PC-9 (cell line): ENCODE results near the gene CRTC2. TPM values are rescaled to one million over a fixed set of nuclear protein-coding genes. Genes with fewer than 3 reads are reported as not detected.

Source experiments
- BruUV-seq: library from RNA; stranded (reverse); fragments of 400-500 nt; replicated peaks from 2 replicates; lab custom pipeline; 2021; lab: Mats Ljungman, UMichigan
- CTCF ChIA-PET: fragments of 300-600 bp; sonication (Branson Sonifier 250); formaldehyde crosslinking; loops from one replicate; lab custom pipeline; 2022; ENCODE audit warnings: antibody characterized with exemption; lab: Charles Lee
- POLR2A ChIA-PET: fragments of 300-600 bp; sonication (Branson Sonifier 250); formaldehyde crosslinking; loops from one replicate; lab custom pipeline; 2022; ENCODE audit warnings: antibody characterized with exemption; ENCODE audit not compliant: unreplicated experiment; lab: Charles Lee
- DNase-seq, 2 experiments: peaks; one replicate each; pipeline versions ENCODE4 v3.0.0 to v3.0.0-alpha.2; 2015 to 2022; ENCODE audit warnings: mixed read lengths in 1 of 2
- H2AFZ ChIP-seq: fragments of 200-600 bp; sonication (generic); 2 replicates; pipeline ENCODE4 v1.8.1; 2017; ENCODE audit warnings: antibody characterized with exemption
- H3F3A ChIP-seq: fragments of 200-600 bp; sonication (generic); 2 replicates; pipeline ENCODE4 v1.8.1; 2017; ENCODE audit warnings: antibody characterized with exemption, mild to moderate bottlenecking, low read depth; ENCODE audit not compliant: insufficient read depth
- H3K27ac ChIP-seq: fragments of 200-600 bp; sonication (generic); 2 replicates; pipeline ENCODE4 v1.6.1; 2016; ENCODE audit warnings: mixed run types
- H3K27me3 ChIP-seq: fragments of 200-600 bp; sonication (generic); 2 replicates; pipeline ENCODE4 v1.6.1; 2016; ENCODE audit warnings: low read depth, mixed run types; ENCODE audit not compliant: insufficient read depth
- H3K36me3 ChIP-seq: fragments of 200-600 bp; sonication (generic); 2 replicates; pipeline ENCODE4 v1.6.1; 2016; ENCODE audit warnings: low read depth, mixed run types
- H3K4me1 ChIP-seq: fragments of 200-600 bp; sonication (generic); replicated peaks from 2 replicates; pipeline ENCODE4 v1.6.1; 2016; ENCODE audit warnings: mixed run types; ENCODE audit not compliant: insufficient read depth
- H3K4me2 ChIP-seq: fragments of 200-600 bp; sonication (generic); 2 replicates; pipeline ENCODE4 v1.6.1; 2017; ENCODE audit warnings: mixed run types
- H3K4me3 ChIP-seq: fragments of 200-600 bp; sonication (generic); 2 replicates; pipeline ENCODE4 v1.6.1; 2016; ENCODE audit warnings: mixed run types
- H3K79me2 ChIP-seq: fragments of 200-600 bp; sonication (generic); 2 replicates; pipeline ENCODE4 v1.6.1; 2017; ENCODE audit warnings: low read depth, mixed run types
- H3K9me2 ChIP-seq: fragments of 200-600 bp; sonication (generic); 2 replicates; pipeline ENCODE4 v1.8.1; 2017; ENCODE audit warnings: mild to moderate bottlenecking; ENCODE audit not compliant: insufficient read depth
- H3K9me3 ChIP-seq: fragments of 200-600 bp; sonication (generic); 2 replicates; pipeline ENCODE4 v1.8.1; 2016; ENCODE audit warnings: low read depth; ENCODE audit not compliant: insufficient read depth
- H4K20me1 ChIP-seq: fragments of 200-600 bp; sonication (generic); 2 replicates; pipeline ENCODE4 v1.8.1; 2017; ENCODE audit not compliant: insufficient read depth
- EZH2 ChIP-seq: fragments of 200-600 bp; sonication (generic); IDR thresholded peaks from 2 replicates; pipeline ENCODE4 v1.8.0; 2017; ENCODE audit warnings: antibody characterized with exemption, low read depth
- intact Hi-C: fragments of 100-400 bp; cut with micrococcal nuclease; formaldehyde crosslinking; loops from one replicate; pipeline ENCODE4 v1.10.0; 2022; ENCODE audit not compliant: unreplicated experiment
- total RNA-seq: library from RNA; stranded (reverse); gene quantifications from 2 replicates; pipeline ENCODE4 v1.2.3, GENCODE V29; 2021
- TF ChIP-seq, protein P1 (sequence below): fragments of 200-600 bp; sonication (generic); conservative IDR thresholded peaks from 2 replicates; pipeline ENCODE4 v1.6.1; 2017; ENCODE audit warnings: mixed run types, antibody characterized with exemption, mild to moderate bottlenecking, moderate library complexity

CRTC2 gene
- total RNA-seq, 1 experiment from 2014 or later: 63.6 TPM

DNA sequence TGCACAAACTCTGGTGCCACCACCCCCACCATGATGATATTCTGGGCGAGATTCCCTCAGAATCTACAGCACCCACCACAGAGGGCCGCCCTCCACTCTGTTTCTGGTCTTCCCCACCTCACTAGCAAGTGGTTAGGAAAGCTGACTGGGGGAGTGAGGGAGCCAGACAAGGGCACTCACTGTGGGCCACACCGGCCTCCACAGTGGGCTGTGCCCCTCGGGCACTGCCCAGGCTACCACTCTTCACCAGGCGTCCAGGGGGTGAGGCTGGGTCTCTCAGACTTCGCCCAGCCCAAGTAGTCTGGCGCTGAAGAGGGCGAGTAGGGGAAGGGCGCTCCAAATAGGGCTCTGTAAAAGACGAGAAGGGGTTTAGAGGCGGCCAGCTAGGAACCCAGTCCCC lies 24.5 kb downstream of the CRTC2 start:
- ChIA-PET POLR2A (no interaction called here), CTCF (interaction anchor here (0.6 kb wide), 1 partner anchor 1997 kb away, joined by 3 read pairs; no protein-coding TSS in a partner anchor)
- H3F3A ChIP-seq: 0 out of 2 replicates have a peak, but pooled peaks cover under 1% of the 10 kb centered on the region
- intact Hi-C loops: no loop called here
- no peaks in the 10 kb centered on the region for H3K9me3 ChIP-seq
- H3K79me2 ChIP-seq: no peaks in the 10 kb centered on the region
- no peaks in the 10 kb centered on the region for H4K20me1 ChIP-seq
- no peak overlapping the region for H3K4me3 ChIP-seq
- no peak overlapping the region for H2AFZ ChIP-seq
- H3K4me1 ChIP-seq: no peaks in the 10 kb centered on the region
- DNase-seq: no peak
- H3K4me2 ChIP-seq: no peak overlapping the region
- no peaks in the 10 kb centered on the region for H3K9me2 ChIP-seq
- TF ChIP-seq, protein P1, sequence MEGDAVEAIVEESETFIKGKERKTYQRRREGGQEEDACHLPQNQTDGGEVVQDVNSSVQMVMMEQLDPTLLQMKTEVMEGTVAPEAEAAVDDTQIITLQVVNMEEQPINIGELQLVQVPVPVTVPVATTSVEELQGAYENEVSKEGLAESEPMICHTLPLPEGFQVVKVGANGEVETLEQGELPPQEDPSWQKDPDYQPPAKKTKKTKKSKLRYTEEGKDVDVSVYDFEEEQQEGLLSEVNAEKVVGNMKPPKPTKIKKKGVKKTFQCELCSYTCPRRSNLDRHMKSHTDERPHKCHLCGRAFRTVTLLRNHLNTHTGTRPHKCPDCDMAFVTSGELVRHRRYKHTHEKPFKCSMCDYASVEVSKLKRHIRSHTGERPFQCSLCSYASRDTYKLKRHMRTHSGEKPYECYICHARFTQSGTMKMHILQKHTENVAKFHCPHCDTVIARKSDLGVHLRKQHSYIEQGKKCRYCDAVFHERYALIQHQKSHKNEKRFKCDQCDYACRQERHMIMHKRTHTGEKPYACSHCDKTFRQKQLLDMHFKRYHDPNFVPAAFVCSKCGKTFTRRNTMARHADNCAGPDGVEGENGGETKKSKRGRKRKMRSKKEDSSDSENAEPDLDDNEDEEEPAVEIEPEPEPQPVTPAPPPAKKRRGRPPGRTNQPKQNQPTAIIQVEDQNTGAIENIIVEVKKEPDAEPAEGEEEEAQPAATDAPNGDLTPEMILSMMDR: no peak
- TF ChIP-seq EZH2: no peak
- no TSS peak for BruUV-seq
- H3K27ac ChIP-seq: no peak overlapping the region
- H3K27me3 ChIP-seq: no peaks in the 10 kb centered on the region
- no peaks in the 10 kb centered on the region for H3K36me3 ChIP-seq

GRCh38 chr1:153933430-153933829 lies 25.0 kb downstream of the CRTC2 start:
- intact Hi-C loops: no loop called here
- ChIA-PET POLR2A (no interaction called here), CTCF (no interaction called here)

GRCh38 chr1:153932156-153933131 lies 26.0 kb downstream of the CRTC2 start:
- TF ChIP-seq, protein P1: no peak
- no peak for TF ChIP-seq EZH2
- no peaks in the 10 kb centered on the region for H3K9me3 ChIP-seq
- H3K27ac ChIP-seq: no peak overlapping the region
- H3K79me2 ChIP-seq: no peaks in the 10 kb centered on the region
- no peaks in the 10 kb centered on the region for H3K4me1 ChIP-seq
- 0 out of 2 replicates have a peak, but pooled peaks cover 2% of the 10 kb centered on the region for H3F3A ChIP-seq
- H3K9me2 ChIP-seq: no peaks in the 10 kb centered on the region
- H3K36me3 ChIP-seq: no peaks in the 10 kb centered on the region
- H4K20me1 ChIP-seq: no peaks in the 10 kb centered on the region
- ChIA-PET CTCF (interaction anchor here (0.5 to 0.7 kb wide), 2 partner anchors 8 to 362 kb away, joined by 6 to 12 read pairs; no protein-coding TSS in a partner anchor), POLR2A (no interaction called here)
- no peak overlapping the region for H2AFZ ChIP-seq
- BruUV-seq: no TSS peak
- H3K27me3 ChIP-seq: no peaks in the 10 kb centered on the region
- intact Hi-C loops: no loop called here
- H3K4me3 ChIP-seq: no peak overlapping the region
- H3K4me2 ChIP-seq: no peak overlapping the region
- no peak for DNase-seq

More at GRCh38 chr1:153933430-153933829, 25.0 kb downstream of the CRTC2 start:
- Histone ChIP-seq H3K9me2 (no peaks in the 10 kb centered on the region), H3K4me1 (no peaks in the 10 kb centered on the region), H2AFZ (no peak overlapping the region), H3K36me3 (no peaks in the 10 kb centered on the region), H3K79me2 (no peaks in the 10 kb centered on the region), H3K27me3 (no peaks in the 10 kb centered on the region), H3K4me2 (no peak overlapping the region), H3K27ac (no peak overlapping the region), H4K20me1 (no peaks in the 10 kb centered on the region), H3F3A (0 out of 2 replicates have a peak, but pooled peaks cover 2% of the 10 kb centered on the region), H3K9me3 (no peaks in the 10 kb centered on the region), H3K4me3 (no peak overlapping the region)
- no peak for DNase-seq
- TF ChIP-seq, protein P1: no peak
- TF ChIP-seq EZH2: no peak
- BruUV-seq: no TSS peak
